Stomach (tissue), 9 donors: Measurements from ENCODE around the gene NCK2. TPM values are rescaled to one million over a fixed set of nuclear protein-coding genes. Genes with fewer than 3 reads are reported as not detected.

Source experiments
- DNase-seq, 2 donors: peaks; one replicate each; pipeline versions ENCODE4 v3.0.0 to v3.0.0-alpha.2; 2013 to 2019
- H3K27ac ChIP-seq, 5 donors: fragments of 200-600 bp in 4 of 5; sonication (generic) in 4 of 5; one replicate each; pipeline ENCODE4 v1.5.1; 2013 to 2019; ENCODE audit warnings: mild to moderate bottlenecking in 1 of 5, moderate library complexity in 1 of 5
- H3K27me3 ChIP-seq, 3 donors: fragments of 200-600 bp; sonication (generic); one replicate each; pipeline ENCODE4 v1.5.1; 2017 to 2019; ENCODE audit warnings: mixed run types in 1 of 3
- H3K36me3 ChIP-seq, 4 donors: fragments of 200-600 bp; sonication (generic); 1 replicate in 3 of 4; 2 replicates in 1 of 4; pipeline ENCODE4 v1.5.1; 2016 to 2019
- H3K4me1 ChIP-seq, 4 donors: fragments of 200-600 bp; sonication (generic); one replicate each; pipeline ENCODE4 v1.5.1; 2016 to 2019
- H3K4me3 ChIP-seq, 4 donors: fragments of 200-600 bp; sonication (generic) in 3 of 4; one replicate each; pipeline ENCODE4 v1.5.1; 2016 to 2019; ENCODE audit warnings: mild to moderate bottlenecking in 1 of 4
- H3K9me3 ChIP-seq, 4 donors: fragments of 200-600 bp; sonication (generic); one replicate each; pipeline ENCODE4 v1.5.1; 2016 to 2019
- EP300 ChIP-seq: sonication (generic); formaldehyde crosslinking; IDR thresholded peaks from one replicate; pipeline ENCODE4 v1.6.1; 2017; ENCODE audit warnings: antibody characterized with exemption
- POLR2A ChIP-seq, 4 donors: fragments of 450-650 bp; IDR thresholded peaks; one replicate each; pipeline ENCODE4 v1.6.1; 2016; ENCODE audit warnings: antibody characterized with exemption in 4 of 4, control low read depth in 2 of 4, mild to moderate bottlenecking in 1 of 4, moderate library complexity in 1 of 4
- POLR2AphosphoS5 ChIP-seq, 3 donors: sonication (generic); formaldehyde crosslinking; IDR thresholded peaks; one replicate each; pipeline ENCODE4 v1.6.1; 2016; ENCODE audit warnings: antibody characterized with exemption in 3 of 3
- WGBS, 5 donors: extraction: QIAGEN DNeasy Blood & Tissue Kit in 3 of 5; methylation state at CpG; one replicate each; pipeline versions ENCODE4 v1.1.5 to v1.1.7; 2013 to 2018; 5-methylcytosine and 5-hydroxymethylcytosine counted together
- intact Hi-C: fragments of 100-400 bp; cut with DNase I; formaldehyde crosslinking; loops from one replicate; pipeline ENCODE4 v1.15.1; 2023; ENCODE audit warnings: low total_unique reads
- polyA plus RNA-seq, 3 donors: library from polyadenylated mRNA; stranded (reverse); fragments of 200-250 nt; gene quantifications; one replicate each; pipeline ENCODE4 v1.2.3, GENCODE V29; 2013
- total RNA-seq, 5 donors: library from RNA; depleted of rRNA; stranded (reverse); fragments of >200 nt; gene quantifications; one replicate each; pipeline versions ENCODE4 v1.1.0 to v1.2.3, GENCODE V29; 2014 to 2016
- TF ChIP-seq, protein P1 (sequence below), 7 experiments: fragments of 450-650 bp in 4 of 7; fragments of 200-600 bp in 3 of 7; sonication (generic) in 3 of 7; IDR thresholded peaks; one replicate each; pipeline ENCODE4 v1.5.1; 2016 to 2019; ENCODE audit warnings: antibody characterized with exemption in 7 of 7, control low read depth in 2 of 7, mild to moderate bottlenecking in 1 of 7
- donor health status: healthy with polysubstance abuse.
- donor health status: Bipolar disorder and iron deficiency.
- donor health status: healthy.

Gene NCK2
- total and polyA plus RNA-seq, 8 donors = 23.1 to 88.9 (median 42.6) TPM

DNA sequence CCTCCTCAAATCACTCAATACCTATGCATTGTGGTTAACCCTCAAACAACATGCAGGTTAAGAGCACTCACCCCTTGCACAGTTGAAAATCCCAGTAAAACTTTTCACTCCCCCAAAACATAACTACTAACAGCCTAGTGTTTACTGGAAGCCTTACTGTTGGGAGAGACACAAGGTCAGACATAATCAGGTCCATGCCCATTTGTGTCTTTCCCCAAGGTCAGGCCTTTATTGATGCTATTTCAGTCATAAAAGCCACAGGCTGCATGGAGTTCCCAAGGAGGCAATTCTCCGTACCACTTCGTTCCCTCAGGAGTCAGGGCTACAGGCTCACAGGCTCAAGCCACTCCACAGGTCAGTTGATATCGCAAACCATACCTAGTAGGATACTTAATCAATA, 180.2 kb downstream of the NCK2 start:
- H3K4me1 ChIP-seq = peaks cover 0 to 14% (median under 1%) of the 10 kb centered on the region in 4 donors
- H3K27me3 ChIP-seq = no peaks in the 10 kb centered on the region
- H3K36me3 ChIP-seq = no peaks in the 10 kb centered on the region
- no peak for DNase-seq
- WGBS, 5 donors = 91 to 100% (median 97%) methylated on average over 3 of the region's 3 CpGs
- H3K4me3 ChIP-seq = no peak overlapping the region
- no peaks in the 10 kb centered on the region for H3K9me3 ChIP-seq
- intact Hi-C loops = no loop called here
- no peak overlapping the region for H3K27ac ChIP-seq
- no peak for TF ChIP-seq EP300

DNA sequence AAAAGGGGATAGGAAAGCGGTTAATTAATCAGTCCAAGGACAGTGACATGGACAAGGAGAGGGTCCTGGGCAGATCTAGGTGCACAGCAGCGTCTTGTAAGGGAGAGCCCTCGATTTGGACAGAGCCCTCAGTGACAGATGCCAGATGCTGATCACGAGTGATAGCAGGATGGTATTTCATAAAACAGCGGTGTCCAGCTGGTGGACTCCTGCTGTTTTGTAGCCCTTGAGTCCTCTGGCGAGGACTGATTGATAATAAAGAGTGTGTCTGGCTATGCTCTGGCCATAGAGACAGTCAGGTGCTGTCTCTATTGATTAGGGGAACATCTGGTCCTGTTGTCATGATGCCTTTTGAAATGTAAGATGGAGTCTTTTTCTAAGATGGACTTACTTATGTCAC, 180.7 kb downstream of the NCK2 start:
- DNase-seq = no peak
- Histone ChIP-seq H3K27me3 (no peaks in the 10 kb centered on the region), H3K4me3 (no peak overlapping the region), H3K27ac (no peak overlapping the region), H3K36me3 (no peaks in the 10 kb centered on the region), H3K4me1 (peaks cover 0 to 14% (median 0%) of the 10 kb centered on the region in 4 donors), H3K9me3 (no peaks in the 10 kb centered on the region)
- intact Hi-C loops = no loop called here
- 86 to 93% (median 91%) methylated on average over 6 of the region's 6 CpGs for WGBS, 5 donors
- TF ChIP-seq, protein P1, sequence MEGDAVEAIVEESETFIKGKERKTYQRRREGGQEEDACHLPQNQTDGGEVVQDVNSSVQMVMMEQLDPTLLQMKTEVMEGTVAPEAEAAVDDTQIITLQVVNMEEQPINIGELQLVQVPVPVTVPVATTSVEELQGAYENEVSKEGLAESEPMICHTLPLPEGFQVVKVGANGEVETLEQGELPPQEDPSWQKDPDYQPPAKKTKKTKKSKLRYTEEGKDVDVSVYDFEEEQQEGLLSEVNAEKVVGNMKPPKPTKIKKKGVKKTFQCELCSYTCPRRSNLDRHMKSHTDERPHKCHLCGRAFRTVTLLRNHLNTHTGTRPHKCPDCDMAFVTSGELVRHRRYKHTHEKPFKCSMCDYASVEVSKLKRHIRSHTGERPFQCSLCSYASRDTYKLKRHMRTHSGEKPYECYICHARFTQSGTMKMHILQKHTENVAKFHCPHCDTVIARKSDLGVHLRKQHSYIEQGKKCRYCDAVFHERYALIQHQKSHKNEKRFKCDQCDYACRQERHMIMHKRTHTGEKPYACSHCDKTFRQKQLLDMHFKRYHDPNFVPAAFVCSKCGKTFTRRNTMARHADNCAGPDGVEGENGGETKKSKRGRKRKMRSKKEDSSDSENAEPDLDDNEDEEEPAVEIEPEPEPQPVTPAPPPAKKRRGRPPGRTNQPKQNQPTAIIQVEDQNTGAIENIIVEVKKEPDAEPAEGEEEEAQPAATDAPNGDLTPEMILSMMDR (IDR thresholded peaks at IDR 0.05) = no peak
- TF ChIP-seq POLR2AphosphoS5 (IDR thresholded peaks at IDR 0.05) (no peak), EP300 (no peak), POLR2A (IDR thresholded peaks at IDR 0.05) (no peak)

DNA sequence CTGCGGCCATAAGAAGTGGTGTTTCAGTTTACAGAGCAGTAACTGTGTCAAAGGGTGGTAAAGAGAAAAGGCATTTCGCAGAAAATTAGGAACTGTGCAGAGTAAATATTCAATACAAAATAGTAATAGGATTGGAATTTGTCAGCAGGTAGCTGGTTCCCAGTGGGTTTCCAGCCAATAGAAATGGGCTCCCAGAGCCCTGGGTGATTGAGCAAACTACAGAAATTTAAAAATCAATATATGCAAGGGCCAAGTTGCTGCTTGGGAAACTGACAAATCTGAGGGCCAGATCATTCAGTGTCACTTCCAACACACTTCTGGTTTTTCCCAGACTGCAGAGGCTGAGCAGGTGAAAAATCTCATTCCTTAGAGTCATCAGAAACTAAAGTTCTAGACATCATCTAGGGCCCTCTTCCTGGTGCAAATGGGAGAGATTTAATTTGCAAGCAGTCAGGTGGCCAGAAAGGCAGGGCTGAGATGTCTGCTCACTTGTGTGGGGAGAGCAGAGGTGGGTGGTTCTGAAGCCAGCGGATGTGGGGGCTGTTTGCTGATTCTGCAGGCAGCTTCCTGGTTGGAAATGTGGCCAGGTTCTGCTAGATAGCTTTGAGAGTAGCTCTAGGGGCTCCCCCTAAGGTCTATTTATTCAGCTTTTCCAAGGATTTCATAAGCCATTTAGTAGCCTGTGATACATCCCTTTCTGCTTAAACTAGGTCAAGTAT, 182.4 kb downstream of the NCK2 start:
- Histone ChIP-seq H3K27ac (no peak overlapping the region), H3K27me3 (no peaks in the 10 kb centered on the region), H3K36me3 (no peaks in the 10 kb centered on the region), H3K4me3 (no peak overlapping the region), H3K4me1 (peaks cover 0 to 14% (median 0%) of the 10 kb centered on the region in 4 donors), H3K9me3 (no peaks in the 10 kb centered on the region)
- 75 to 87% (median 78%) methylated on average over 3 of the region's 3 CpGs for WGBS, 5 donors
- TF ChIP-seq POLR2AphosphoS5 (IDR thresholded peaks at IDR 0.05) (no peak), POLR2A (IDR thresholded peaks at IDR 0.05) (no peak), EP300 (no peak)
- TF ChIP-seq, protein P1 (IDR thresholded peaks at IDR 0.05) = no peak
- peak in 1 of 2 donors; percentile 62 for DNase-seq
- intact Hi-C loops = no loop called here

DNA sequence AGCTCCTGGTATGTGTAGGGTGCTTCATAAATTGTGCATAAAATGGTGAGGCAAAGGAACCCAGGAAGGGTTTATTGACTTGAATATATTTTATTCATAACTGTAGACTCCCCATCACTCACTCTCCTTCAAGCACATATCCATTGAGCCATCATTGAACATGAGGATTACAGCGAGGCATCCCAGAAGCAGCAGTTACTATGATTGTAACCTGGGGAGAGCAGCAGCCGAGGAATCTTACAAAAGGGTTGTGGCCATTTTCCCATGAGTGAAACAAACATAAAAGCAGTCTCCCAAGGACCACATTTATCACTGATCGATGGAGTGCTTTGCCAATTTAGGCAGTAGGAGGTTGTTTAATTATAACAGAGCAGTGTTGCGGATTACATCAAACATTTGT, 183.4 kb downstream of the NCK2 start:
- no peak for DNase-seq
- intact Hi-C loops = no loop called here
- Histone ChIP-seq H3K9me3 (no peaks in the 10 kb centered on the region), H3K27me3 (no peaks in the 10 kb centered on the region), H3K4me3 (no peak overlapping the region), H3K4me1 (peaks cover 0 to 14% (median 0%) of the 10 kb centered on the region in 4 donors), H3K27ac (no peak overlapping the region), H3K36me3 (no peaks in the 10 kb centered on the region)
- 53 to 76% (median 63%) methylated on average over 4 of the region's 4 CpGs for WGBS, 5 donors
- TF ChIP-seq EP300 (no peak), POLR2AphosphoS5 (IDR thresholded peaks at IDR 0.05) (no peak), POLR2A (IDR thresholded peaks at IDR 0.05) (no peak)
- TF ChIP-seq, protein P1 (IDR thresholded peaks at IDR 0.05) = no peak

DNA sequence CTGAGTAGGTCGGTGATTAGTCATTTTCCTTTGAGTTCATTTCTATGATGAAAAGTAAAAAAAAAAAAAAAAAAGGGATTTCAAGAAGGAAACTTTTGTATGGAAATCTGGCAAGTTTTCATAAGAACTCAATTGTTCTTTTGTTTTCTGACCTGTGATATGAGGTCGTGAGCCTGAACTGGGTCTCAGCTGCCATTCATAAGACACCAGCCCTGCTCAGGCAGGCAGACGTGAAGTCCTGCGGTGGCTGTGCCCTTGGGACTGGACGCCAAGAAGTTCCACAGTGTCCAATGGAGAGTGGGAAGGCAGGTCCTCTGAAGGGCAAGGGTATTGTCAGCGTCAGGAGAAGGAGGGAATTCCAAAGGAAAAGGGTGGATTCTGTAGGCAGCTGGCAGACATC, 183.9 kb downstream of the NCK2 start:
- H3K27me3 ChIP-seq = no peaks in the 10 kb centered on the region
- intact Hi-C loops = no loop called here
- H3K27ac ChIP-seq = no peak overlapping the region
- TF ChIP-seq POLR2A (IDR thresholded peaks at IDR 0.05) (no peak), EP300 (no peak), POLR2AphosphoS5 (IDR thresholded peaks at IDR 0.05) (no peak)
- TF ChIP-seq, protein P1 (IDR thresholded peaks at IDR 0.05) = no peak
- H3K4me1 ChIP-seq = peaks cover 0 to 14% (median 0%) of the 10 kb centered on the region in 4 donors
- 30 to 46% (median 43%) methylated on average over 6 of the region's 6 CpGs for WGBS, 5 donors
- H3K4me3 ChIP-seq = no peak overlapping the region
- DNase-seq = no peak
- no peaks in the 10 kb centered on the region for H3K36me3 ChIP-seq
- H3K9me3 ChIP-seq = no peaks in the 10 kb centered on the region
